HepG2 (cell line): ENCODE results near the gene SEMA4C. TPM values are rescaled to one million over a fixed set of nuclear protein-coding genes. Genes with fewer than 3 reads are reported as not detected.

Experiments
- AHR ChIP-seq: IDR thresholded peaks from 2 replicates; pipeline ENCODE4 v1.6.1; 2018; ENCODE audit warnings: missing genetic modification reagents, missing compliant biosample characterization
- EP300 ChIP-seq, 3 experiments: sonication (generic) in 1 of 3; formaldehyde crosslinking in 1 of 3; IDR thresholded peaks; 2 replicates each; pipeline versions ENCODE4 v1.5.1 to v1.6.1; 2011 to 2020; ENCODE audit warnings: low read depth in 2 of 3, low read length in 2 of 3, borderline replicate concordance in 1 of 3, improper control_type of control experiment in 1 of 3, mild to moderate bottlenecking in 1 of 3, missing genetic modification reagents in 1 of 3, moderate library complexity in 1 of 3
- GTF2F1 ChIP-seq: fragments of 150-350 bp; IDR thresholded peaks from 2 replicates; pipeline ENCODE4 v1.6.1; 2014; ENCODE audit warnings: low read length
- IKZF5 ChIP-seq: IDR thresholded peaks from 2 replicates; pipeline ENCODE4 v1.6.1; 2018; ENCODE audit warnings: missing genetic modification reagents, mild to moderate bottlenecking, missing compliant biosample characterization
- MYC ChIP-seq: sonication (generic); formaldehyde crosslinking; IDR thresholded peaks from 2 replicates; pipeline ENCODE4 v1.9.0; 2021; ENCODE audit warnings: missing genetic modification reagents, borderline replicate concordance
- NFE2L2 ChIP-seq: fragments of 150-350 bp; IDR thresholded peaks from 2 replicates; pipeline ENCODE4 v1.6.1; 2014; ENCODE audit warnings: low read length
- ONECUT2 ChIP-seq: sonication (generic); formaldehyde crosslinking; IDR thresholded peaks from 2 replicates; pipeline ENCODE4 v1.4.0; 2020; ENCODE audit warnings: missing genetic modification reagents
- PHF21A ChIP-seq: sonication (generic); formaldehyde crosslinking; IDR thresholded peaks from 2 replicates; pipeline ENCODE4 v1.5.0; 2020; ENCODE audit warnings: mild to moderate bottlenecking, missing genetic modification reagents
- PHF5A ChIP-seq: IDR thresholded peaks from one replicate; pipeline ENCODE4 v1.6.1; 2018; ENCODE audit warnings: low read depth, missing genetic modification reagents; ENCODE audit not compliant: unreplicated experiment
- POGK ChIP-seq: sonication (generic); formaldehyde crosslinking; conservative IDR thresholded peaks from 2 replicates; pipeline ENCODE4 v1.8.0; 2022; ENCODE audit warnings: mild to moderate bottlenecking, moderate library complexity, missing genetic modification reagents
- RBM39 ChIP-seq: fragments of 200-400 bp; formaldehyde crosslinking; IDR thresholded peaks from one replicate; pipeline ENCODE4 v1.6.1; 2018; ENCODE audit warnings: antibody characterized with exemption, mild to moderate bottlenecking, low read depth, low read length; ENCODE audit not compliant: poor library complexity, severe bottlenecking
- REL ChIP-seq: sonication (generic); formaldehyde crosslinking; conservative IDR thresholded peaks from 2 replicates; pipeline ENCODE4 v1.8.0; 2022; ENCODE audit warnings: mild to moderate bottlenecking, missing genetic modification reagents, moderate library complexity
- RNF2 ChIP-seq: fragments of 450-650 bp; conservative IDR thresholded peaks from 2 replicates; pipeline ENCODE4 v1.6.1; 2016; ENCODE audit warnings: low read depth
- SCMH1 ChIP-seq: sonication (generic); formaldehyde crosslinking; IDR thresholded peaks from 2 replicates; pipeline ENCODE4 v1.9.0; 2021; ENCODE audit warnings: missing genetic modification reagents, mild to moderate bottlenecking, borderline replicate concordance
- SETDB1 ChIP-seq: sonication (generic); formaldehyde crosslinking; IDR thresholded peaks from 2 replicates; pipeline ENCODE4 v1.5.1; 2020; ENCODE audit warnings: missing genetic modification reagents, mild to moderate bottlenecking, borderline replicate concordance
- TAF1 ChIP-seq: sonication (generic); formaldehyde crosslinking; IDR thresholded peaks from 2 replicates; pipeline ENCODE4 v1.4.0; 2020; ENCODE audit warnings: missing genetic modification reagents
- ZBTB43 ChIP-seq: sonication (generic); formaldehyde crosslinking; conservative IDR thresholded peaks from 2 replicates; pipeline ENCODE4 v1.4.0; 2020; ENCODE audit warnings: missing genetic modification reagents
- ZNF180 ChIP-seq: sonication (generic); formaldehyde crosslinking; IDR thresholded peaks from 2 replicates; pipeline ENCODE4 v1.4.0; 2020; ENCODE audit warnings: low read depth, missing genetic modification reagents, borderline replicate concordance
- ZNF230 ChIP-seq: sonication (generic); formaldehyde crosslinking; IDR thresholded peaks from 2 replicates; pipeline ENCODE4 v1.4.0; 2020; ENCODE audit warnings: mild to moderate bottlenecking, missing genetic modification reagents
- ZNF260 ChIP-seq: sonication (generic); formaldehyde crosslinking; IDR thresholded peaks from 2 replicates; pipeline ENCODE4 v1.4.0; 2020; ENCODE audit warnings: missing genetic modification reagents, low read depth, mild to moderate bottlenecking, borderline replicate concordance
- ZNF3 ChIP-seq: IDR thresholded peaks from 2 replicates; pipeline ENCODE4 v1.7.0; 2017; ENCODE audit warnings: inconsistent platforms
- ZNF383 ChIP-seq: sonication (generic); formaldehyde crosslinking; IDR thresholded peaks from 2 replicates; pipeline ENCODE4 v1.4.0; 2020; ENCODE audit warnings: missing genetic modification reagents, mild to moderate bottlenecking, borderline replicate concordance
- ZNF605 ChIP-seq: sonication (generic); formaldehyde crosslinking; IDR thresholded peaks from 2 replicates; pipeline ENCODE4 v1.8.0; 2022; ENCODE audit warnings: mild to moderate bottlenecking, missing genetic modification reagents
- ZNF788 ChIP-seq: sonication (generic); formaldehyde crosslinking; IDR thresholded peaks from 2 replicates; pipeline ENCODE4 v1.5.0; 2020; ENCODE audit warnings: mild to moderate bottlenecking, missing genetic modification reagents, borderline replicate concordance
- ZNF850 ChIP-seq: sonication (generic); formaldehyde crosslinking; conservative IDR thresholded peaks from 2 replicates; pipeline ENCODE4 v1.9.0; 2021; ENCODE audit warnings: mild to moderate bottlenecking, missing genetic modification reagents
- polyA plus RNA-seq, 8 experiments: library from polyadenylated mRNA; depleted of rRNA in 3 of 8; stranded (reverse) in 7 of 8; unstranded in 1 of 8; fragments of >200 nt; fragmentation: Illumina TruSeq in 4 of 8; extraction: Trizol in 4 of 8; gene quantifications; 2 replicates each; pipeline versions ENCODE4 v1.2.1 to v1.2.3, GENCODE V29; 2011 to 2016; ENCODE audit warnings: low read depth in 4 of 8, missing spikeins in 1 of 8, mixed read lengths in 1 of 8; ENCODE audit not compliant: insufficient read depth in 1 of 8
- total RNA-seq, 5 experiments: library from RNA; depleted of rRNA; stranded (reverse); fragments of >200 nt; fragmentation: Illumina TruSeq; extraction: Trizol; gene quantifications; 2 replicates each; pipeline ENCODE4 v1.2.3, GENCODE V29; 2016; ENCODE audit warnings: low read depth in 1 of 5

Gene SEMA4C
- total and polyA plus RNA-seq, 2 of the 13 experiments (the other 11 are each of a cell fraction or from before 2014, with no cell fraction given): 25.9 to 46.6 TPM

- TF ChIP-seq ZNF180 (no peak), SETDB1 (CRISPR knock-in tag) (no peak), REL (CRISPR knock-in tag) (no peak), ZNF3 (CRISPR knock-in tag) (peak; percentile 18; the same call in 1 of the 2 replicates), ZNF383 (no peak; the same call in 1 of the 2 replicates), MYC (CRISPR knock-in tag) (peak; percentile 96), EP300 (IDR thresholded peaks at IDR 0.05; ENCODE audit: low read depth in 2 of 2, low read length in 2 of 2) (peak; percentile 88 to 94), EP300 (CRISPR knock-in tag; IDR thresholded peaks at IDR 0.05; ENCODE audit: borderline replicate concordance) (peak; percentile 88; the same call in 1 of the 2 replicates), PHF21A (peak; percentile 99), ZNF230 (CRISPR knock-in tag) (peak; percentile 59; the same call in 1 of the 2 replicates), RNF2 (peak; percentile 63; the same call in 1 of the 2 replicates), ZNF850 (CRISPR knock-in tag) (no peak), ZBTB43 (CRISPR knock-in tag) (peak; percentile 97), SCMH1 (no peak), PHF5A (CRISPR knock-in tag) (peak; percentile 99), ZNF260 (CRISPR knock-in tag) (0 out of 2 replicates have a peak, but pooled peaks have one; percentile 64), POGK (CRISPR knock-in tag) (peak; percentile 97), GTF2F1 (peak; percentile 62; the same call in 1 of the 2 replicates), AHR (CRISPR knock-in tag) (no peak), ONECUT2 (CRISPR knock-in tag) (no peak), RBM39 (no peak), ZNF788 (CRISPR knock-in tag) (peak; percentile 99; the same call in 1 of the 2 replicates), NFE2L2 (no peak), ZNF605 (CRISPR knock-in tag) (peak; percentile 69), TAF1 (CRISPR knock-in tag) (peak; percentile 42; the same call in 1 of the 2 replicates), IKZF5 (CRISPR knock-in tag) (peak; percentile 98)
Measured at GRCh38 chr2:96819128-96819875, 50.6 kb downstream of the SEMA4C start (continued).
